Measurements from ENCODE around the gene OSBPL10.

The OSBPL10 gene

DNA sequence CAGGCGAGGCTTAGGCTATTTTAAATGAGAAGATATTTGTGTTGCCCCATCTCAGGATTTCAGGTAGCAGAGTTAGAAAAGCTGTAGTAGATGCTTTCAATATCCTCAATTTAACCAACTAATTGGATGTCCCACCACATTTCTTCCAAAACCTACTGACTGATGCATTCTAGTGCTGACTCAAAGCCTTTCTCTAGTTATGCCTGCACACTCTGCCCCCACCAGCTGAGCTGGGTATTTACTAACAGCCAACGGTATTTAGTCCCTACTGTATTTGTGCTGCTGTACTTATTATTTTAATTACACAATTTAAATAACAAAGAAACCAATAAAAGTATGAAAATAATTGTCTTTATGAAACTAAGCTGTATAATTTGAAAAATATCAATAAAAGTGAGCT is 139.5 kb downstream of the OSBPL10 start:
- DNase-seq: no peak

DNA sequence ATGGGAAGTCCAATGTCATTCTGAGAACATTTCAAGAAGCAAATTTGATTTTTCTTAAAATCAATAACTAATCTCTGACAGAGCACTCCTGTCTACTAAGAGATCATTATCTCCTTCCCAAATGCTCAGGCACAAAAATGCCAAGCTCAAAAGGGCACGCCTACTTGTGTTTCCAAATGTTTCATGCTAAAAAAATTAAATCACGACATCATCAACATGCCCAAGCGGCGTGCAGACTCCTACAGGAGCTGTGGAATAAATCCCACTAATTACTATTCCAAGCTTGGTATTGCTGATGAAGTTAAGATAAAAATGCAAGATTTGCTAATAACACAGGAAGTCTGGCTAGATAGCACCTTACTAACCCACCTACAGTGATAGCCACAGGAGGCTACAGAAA is 140.8 kb downstream of the OSBPL10 start:
- DNase-seq: no peak

DNA sequence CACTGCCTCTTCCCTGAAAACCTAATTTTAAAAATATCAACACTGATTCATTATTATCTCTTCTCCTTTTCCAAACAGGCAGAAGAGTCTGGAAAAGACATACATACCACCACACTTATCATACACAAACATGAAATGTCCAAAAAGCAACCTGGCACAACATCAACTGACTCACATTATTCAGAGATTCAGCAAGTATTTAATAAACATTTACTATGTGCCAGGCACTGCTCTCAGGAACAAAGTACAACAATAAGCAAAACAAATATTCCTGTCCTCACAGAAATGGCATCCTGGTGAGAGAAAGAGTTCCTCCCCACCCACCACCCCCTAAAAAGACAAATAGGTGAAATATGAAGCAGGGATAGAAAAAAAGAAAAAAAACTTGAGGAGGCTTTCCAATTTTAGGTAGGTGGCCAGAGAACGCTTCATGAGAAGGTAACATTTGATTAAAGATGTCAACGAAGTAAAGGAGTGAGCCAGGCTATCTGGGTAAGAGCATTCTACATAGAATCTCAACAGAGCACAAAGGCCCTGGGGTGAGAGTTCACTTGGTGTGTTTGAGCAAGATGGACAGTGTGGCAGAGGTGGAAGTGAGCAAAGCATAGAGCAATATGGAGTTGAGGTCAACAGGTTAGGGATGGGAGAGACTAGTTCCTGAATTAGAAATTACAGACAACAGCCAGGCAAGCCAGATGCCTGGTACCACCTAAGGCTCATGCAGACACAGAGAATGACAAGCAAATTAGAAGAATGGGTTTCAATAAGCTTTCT is 141.7 kb downstream of the OSBPL10 start:
- DNase-seq: no peak

DNA sequence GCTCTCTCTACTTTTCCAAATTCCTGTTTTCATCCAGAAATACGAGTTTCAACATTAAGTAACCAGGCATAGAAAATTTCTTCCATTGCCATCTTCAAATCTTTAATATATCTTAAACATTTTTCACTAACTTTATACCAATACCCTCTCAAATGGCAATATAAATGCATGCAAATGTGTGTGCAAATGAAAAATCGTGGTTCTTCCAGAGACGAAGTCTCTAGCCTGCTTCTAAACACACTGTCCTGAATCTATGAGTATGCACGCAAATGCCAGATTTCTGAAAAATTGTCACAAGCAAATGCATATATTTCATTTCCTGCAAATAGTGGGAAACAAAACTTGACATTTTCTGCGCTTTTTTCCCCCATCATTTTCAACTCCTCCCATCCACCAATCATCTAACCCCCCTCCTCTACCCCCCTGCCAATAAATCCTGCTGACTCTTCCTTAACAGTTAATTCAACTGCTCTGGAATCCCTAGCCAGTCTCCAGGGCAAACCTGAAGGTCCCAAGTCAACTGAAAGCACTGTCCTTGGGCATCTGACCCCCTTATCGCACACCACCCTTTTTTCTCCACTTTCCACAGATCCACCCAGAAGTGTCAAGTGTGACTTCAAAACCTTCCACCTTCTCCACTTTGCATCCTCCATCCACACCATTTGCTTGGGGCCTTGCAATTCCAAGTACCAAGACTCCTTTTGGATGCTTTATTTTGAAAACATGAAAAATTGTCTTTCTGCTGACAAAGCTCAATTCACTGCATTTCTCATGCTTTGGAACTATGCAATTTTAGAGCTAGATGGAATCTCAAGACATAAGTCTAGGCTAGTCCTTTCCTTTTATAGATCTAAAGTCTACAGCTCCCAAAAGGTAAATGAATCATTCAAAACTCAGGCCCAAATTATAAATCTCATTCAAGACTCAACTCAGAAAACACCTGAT is 144.7 kb downstream of the OSBPL10 start:
- no peak for DNase-seq

GRCh38 chr3:31833391-31834190 is 147.5 kb downstream of the OSBPL10 start:
- no peak for DNase-seq

DNA sequence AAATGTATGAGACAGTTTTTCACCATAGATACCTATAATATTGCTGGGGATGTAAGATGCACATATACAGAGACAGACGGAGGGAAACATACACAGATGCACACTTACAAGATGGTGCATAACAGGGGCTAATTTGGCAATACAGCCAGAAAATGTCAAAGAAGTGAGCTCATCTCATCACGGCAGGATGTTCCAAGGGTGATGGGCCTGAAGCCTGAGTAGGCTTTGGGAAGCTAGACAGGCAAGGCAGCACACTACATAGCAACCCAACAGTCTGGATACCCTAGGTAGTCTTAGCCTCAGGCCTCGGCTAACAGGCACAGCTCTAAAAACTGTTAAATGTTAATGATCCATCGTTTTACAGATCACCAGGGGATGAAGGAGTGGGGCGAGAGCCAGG is 148.5 kb downstream of the OSBPL10 start:
- no peak for DNase-seq

- no peak for DNase-seq
These were observed 149.5 kb downstream of the OSBPL10 start for GRCh38 chr3:31831591-31831990.

DNA sequence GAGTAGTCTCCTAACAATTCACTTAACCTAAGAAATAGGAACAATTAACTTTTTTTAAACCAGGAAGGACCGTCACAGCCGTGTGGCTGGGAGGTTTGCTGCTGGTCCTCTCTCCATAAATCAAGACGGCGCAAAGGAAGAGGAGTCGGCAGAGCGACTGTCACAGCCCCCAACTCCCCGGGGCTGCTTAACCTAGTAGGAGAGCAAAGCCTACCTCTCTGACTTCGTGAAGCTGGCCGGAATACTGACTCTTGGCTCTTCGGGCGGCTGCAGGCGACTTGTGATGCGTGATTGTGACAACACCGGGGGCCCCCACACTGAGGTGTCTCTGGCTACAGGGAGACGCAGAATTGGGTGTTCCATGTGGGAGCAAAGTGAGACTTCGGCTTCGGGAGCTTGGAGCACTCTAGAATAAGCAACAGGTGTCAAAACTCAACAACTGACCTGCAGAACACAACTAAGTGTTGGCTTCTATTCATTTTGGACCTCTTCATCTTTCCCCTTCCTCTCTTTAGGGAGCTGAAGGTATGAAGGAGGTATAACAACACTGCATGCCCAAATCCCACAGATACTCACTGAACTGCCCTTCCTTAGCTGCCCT is 151.1 kb downstream of the OSBPL10 start:
- no peak for DNase-seq

DNA sequence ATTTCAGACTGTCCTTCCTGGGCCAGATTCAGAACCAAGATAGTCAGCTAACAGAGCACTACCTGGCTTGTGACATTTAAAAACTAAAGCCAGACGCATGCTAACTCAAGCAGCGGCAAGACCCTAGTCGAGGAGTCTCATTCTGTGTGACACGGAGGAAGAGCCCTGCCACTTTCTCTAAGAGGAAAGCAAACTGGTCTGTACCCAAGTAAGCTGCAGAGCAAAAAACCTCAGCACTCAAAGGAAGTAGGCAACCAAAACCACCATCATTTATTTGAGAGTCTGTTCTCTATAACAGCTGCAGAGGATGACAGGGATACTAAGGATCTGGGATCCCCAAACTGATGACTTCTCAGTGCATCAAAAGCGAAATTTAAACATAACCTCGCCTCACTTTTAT is 152.1 kb downstream of the OSBPL10 start:
- DNase-seq: no peak

DNA sequence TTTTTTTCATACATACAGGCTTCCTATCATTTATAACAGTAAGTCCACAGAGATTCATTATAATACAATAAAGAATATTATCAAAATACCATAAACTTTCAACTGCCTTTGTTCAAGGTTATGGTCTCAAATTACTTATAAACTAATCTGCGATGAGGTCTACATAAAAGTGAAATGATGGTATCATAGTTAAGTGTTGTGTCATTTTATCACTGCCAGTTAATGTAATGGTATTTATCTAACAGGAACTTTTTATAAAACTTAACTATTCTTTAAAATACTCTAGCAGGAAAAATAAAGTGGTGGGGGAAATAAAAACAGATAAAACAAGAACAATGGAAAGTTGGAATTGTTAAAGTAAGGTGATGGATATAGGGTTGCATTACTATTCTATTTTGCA is 153.1 kb downstream of the OSBPL10 start:
- DNase-seq: no peak

GRCh38 chr3:31823184-31823583 is 157.9 kb downstream of the OSBPL10 start:
- DNase-seq: no peak

- no peak for DNase-seq
These were observed 159.9 kb downstream of the OSBPL10 start for GRCh38 chr3:31821118-31821517.

DNA sequence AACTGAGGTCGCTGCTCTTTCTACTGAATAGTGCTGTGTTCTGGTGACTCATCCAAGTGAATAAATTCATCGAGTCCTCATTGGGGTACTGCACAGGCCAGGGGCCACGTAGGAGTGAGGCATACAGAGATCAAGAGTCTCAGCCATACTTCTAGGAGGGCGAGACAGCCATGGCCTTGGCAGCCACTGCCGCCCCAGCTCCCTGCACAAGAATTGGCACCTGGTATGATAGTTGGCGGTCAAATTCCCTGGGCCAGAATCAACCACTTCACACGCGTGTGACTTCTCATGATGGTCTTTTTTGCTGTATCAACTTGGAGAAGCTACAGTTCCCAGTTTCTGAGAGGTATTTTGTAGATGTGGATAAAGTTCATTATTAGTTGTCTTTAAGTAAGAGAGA is 161.6 kb downstream of the OSBPL10 start:
- no peak for DNase-seq

GRCh38 chr3:31817411-31817966 is 163.6 kb downstream of the OSBPL10 start:
- no peak for DNase-seq

GRCh38 chr3:31815631-31816440 is 165.2 kb downstream of the OSBPL10 start:
- no peak for DNase-seq

GRCh38 chr3:31815006-31815405 is 166.1 kb downstream of the OSBPL10 start:
- DNase-seq: no peak

DNA sequence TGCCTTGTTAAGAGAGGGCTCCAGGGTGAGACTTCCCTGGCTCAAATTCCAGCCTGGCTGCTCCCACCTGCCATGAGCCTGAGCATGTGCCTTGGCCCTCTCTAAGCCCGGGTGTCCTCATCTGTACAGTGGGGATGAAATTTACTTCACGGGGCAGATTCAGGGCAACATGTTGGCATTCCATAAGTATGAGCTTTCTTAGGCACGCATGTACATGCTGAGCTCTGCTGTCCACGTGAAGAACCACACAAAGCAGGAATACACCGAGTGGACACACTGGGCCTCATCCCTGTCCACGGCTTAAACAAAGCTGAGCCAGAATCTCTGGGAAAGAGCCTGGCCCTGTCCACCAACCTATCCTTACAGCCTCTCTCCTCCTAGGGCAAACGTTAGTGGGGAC is 167.4 kb downstream of the OSBPL10 start:
- no peak for DNase-seq

- no peak for DNase-seq
These were observed 167.9 kb downstream of the OSBPL10 start for GRCh38 chr3:31813197-31813596.

- DNase-seq: no peak
These were observed 170.1 kb downstream of the OSBPL10 start for GRCh38 chr3:31810991-31811433.

DNA sequence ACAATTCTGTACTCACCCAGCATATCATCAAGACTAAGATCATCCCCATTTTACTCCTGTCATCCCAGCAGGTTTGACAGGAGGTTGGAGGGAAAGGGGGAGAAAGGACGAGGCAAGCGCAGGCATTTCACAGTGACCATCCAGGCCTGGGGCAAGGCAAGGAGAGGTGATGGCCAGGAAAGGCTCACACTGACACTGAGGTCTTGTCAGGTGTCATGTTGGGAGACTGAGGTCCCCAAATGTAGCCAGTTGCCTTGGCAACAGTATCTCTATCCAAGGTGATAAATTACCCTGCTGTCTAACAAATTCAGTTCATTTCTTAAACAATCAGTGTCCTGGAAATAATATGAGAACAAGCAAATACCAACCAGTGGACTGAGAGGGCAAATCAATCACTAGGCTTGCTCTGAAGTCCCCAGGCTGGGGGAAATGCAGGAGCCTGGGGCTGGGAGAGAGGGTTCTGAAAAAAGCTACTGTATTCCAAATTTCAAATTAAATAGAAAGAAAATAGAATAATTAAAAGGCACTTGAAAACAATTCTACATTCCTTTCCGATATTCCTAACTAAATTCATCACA is 172.8 kb downstream of the OSBPL10 start:
- DNase-seq: no peak

Measured in NCI-H524 (cell line).